Endothelial cell of umbilical vein (primary cell): Measurements from ENCODE around the gene TOM1. TPM values are rescaled to one million over a fixed set of nuclear protein-coding genes. Genes with fewer than 3 reads are reported as not detected.

Experiments used
- BruUV-seq: library from RNA; stranded (reverse); fragments of 400-500 nt; replicated peaks from 2 replicates; lab custom pipeline; 2021; lab: Mats Ljungman, UMichigan
- CTCF ChIA-PET: fragments of 300-600, 350-600 bp; sonication (Branson Sonifier 250); formaldehyde crosslinking; loops from one replicate; lab custom pipeline; 2021; ENCODE audit warnings: antibody characterized with exemption, inconsistent platforms; lab: Charles Lee
- POLR2A ChIA-PET: fragments of 300-600, 350-600 bp; sonication (Branson Sonifier 250); formaldehyde crosslinking; loops from one replicate; lab custom pipeline; 2021; ENCODE audit warnings: antibody characterized with exemption, inconsistent platforms; lab: Charles Lee
- DNase-seq: peaks from one replicate; pipeline ENCODE4 v3.0.0-alpha.2; 2011; ENCODE audit warnings: low read depth, low spot score
- FAIRE-seq: peaks from 2 replicates; lab custom pipeline; 2011; peaks lifted over from hg19 to GRCh38; lab: Jason Lieb, UNC
- H2AFZ ChIP-seq: 2 replicates; pipeline ENCODE4 v1.6.0; 2012; ENCODE audit warnings: low read depth, low read length, control low read depth, inconsistent platforms
- H3K27ac ChIP-seq: 2 replicates; pipeline ENCODE4 v1.5.1; 2011; ENCODE audit warnings: low read depth, mild to moderate bottlenecking, control low read depth, low read length, moderate library complexity; ENCODE audit not compliant: insufficient read depth
- H3K27me3 ChIP-seq, 2 experiments: 2 replicates each; pipeline versions ENCODE4 v1.6.0 to v1.6.1; 2011; ENCODE audit warnings: low read length in 2 of 2, mixed read lengths in 1 of 2; ENCODE audit not compliant: control insufficient read depth in 2 of 2, insufficient read depth in 2 of 2
- H3K36me3 ChIP-seq, 2 experiments: 2 replicates in 1 of 2; 3 replicates in 1 of 2; pipeline ENCODE4 v1.5.1; 2011; ENCODE audit warnings: low read length in 2 of 2, mild to moderate bottlenecking in 1 of 2, moderate library complexity in 1 of 2; ENCODE audit not compliant: control insufficient read depth in 2 of 2, insufficient read depth in 2 of 2; ENCODE audit errors: extremely low read depth in 1 of 2
- H3K4me1 ChIP-seq: 3 replicates; pipeline ENCODE4 v1.5.1; 2011; ENCODE audit warnings: mild to moderate bottlenecking, low read length; ENCODE audit not compliant: control insufficient read depth, insufficient read depth; ENCODE audit errors: extremely low read depth
- H3K4me2 ChIP-seq: 2 replicates; pipeline ENCODE4 v1.6.1; 2011; ENCODE audit warnings: low read length, control low read depth, mixed read lengths; ENCODE audit not compliant: insufficient read depth
- H3K4me3 ChIP-seq, 3 experiments: fragments of 200-600 bp in 1 of 3; sonication (generic), shearing (Covaris generic) in 1 of 3; replicated peaks in 1 of 3; 2 replicates each; pipeline ENCODE4 v1.5.1; 2011 to 2016; ENCODE audit warnings: control low read depth in 3 of 3, low read length in 3 of 3, mild to moderate bottlenecking in 2 of 3, inconsistent platforms in 1 of 3, low read depth in 1 of 3, moderate library complexity in 1 of 3; ENCODE audit not compliant: insufficient read depth in 1 of 3
- H3K79me2 ChIP-seq: 2 replicates; pipeline ENCODE4 v1.6.0; 2012; ENCODE audit warnings: low read length, inconsistent platforms; ENCODE audit not compliant: control insufficient read depth, insufficient read depth
- H3K9ac ChIP-seq: replicated peaks from 2 replicates; pipeline ENCODE3; 2011; ENCODE audit warnings: low read length, control low read depth; ENCODE audit not compliant: insufficient read depth; ENCODE audit errors: extremely low read depth
- H3K9me1 ChIP-seq: replicated peaks from 3 replicates; pipeline ENCODE4 v1.6.0; 2011; ENCODE audit warnings: mild to moderate bottlenecking, low read length; ENCODE audit not compliant: control insufficient read depth, insufficient read depth; ENCODE audit errors: extremely low read depth
- H3K9me3 ChIP-seq: replicated peaks from 2 replicates; pipeline ENCODE4 v1.5.1; 2012; ENCODE audit warnings: low read length, inconsistent platforms; ENCODE audit not compliant: control insufficient read depth, insufficient read depth
- H4K20me1 ChIP-seq: replicated peaks from 2 replicates; pipeline ENCODE3; 2011; ENCODE audit warnings: mild to moderate bottlenecking, low read length; ENCODE audit not compliant: control insufficient read depth, insufficient read depth; ENCODE audit errors: extremely low read depth
- EZH2 ChIP-seq: IDR thresholded peaks from 2 replicates; pipeline ENCODE4 v1.6.1; 2012; ENCODE audit warnings: borderline replicate concordance, low read depth, mild to moderate bottlenecking, moderate library complexity, low read length, inconsistent platforms; ENCODE audit not compliant: severe bottlenecking
- FOS ChIP-seq: IDR thresholded peaks from 2 replicates; pipeline ENCODE4 v1.6.1; 2011; ENCODE audit warnings: mild to moderate bottlenecking, low read length, moderate library complexity, borderline replicate concordance; ENCODE audit not compliant: insufficient read depth
- GATA2 ChIP-seq: IDR thresholded peaks from 2 replicates; pipeline ENCODE4 v1.7.0; 2011; ENCODE audit warnings: low read depth, mild to moderate bottlenecking, moderate library complexity, mixed read lengths, low read length; ENCODE audit not compliant: insufficient read length, insufficient read depth
- JUN ChIP-seq: IDR thresholded peaks from 2 replicates; pipeline ENCODE4 v1.6.1; 2011; ENCODE audit warnings: borderline replicate concordance, low read depth; ENCODE audit not compliant: insufficient read length, insufficient read depth
- MYC ChIP-seq: IDR thresholded peaks from one replicate; pipeline ENCODE4 v1.6.1; 2011; ENCODE audit warnings: mild to moderate bottlenecking, low read depth, low read length
- POLR2A ChIP-seq: IDR thresholded peaks from 2 replicates; pipeline ENCODE4 v1.6.1; 2012; ENCODE audit warnings: low read depth, mild to moderate bottlenecking, control low read depth, low read length
- POLR2AphosphoS5 ChIP-seq: IDR thresholded peaks from 2 replicates; pipeline ENCODE4 v1.6.1; 2012; ENCODE audit warnings: low read depth, mild to moderate bottlenecking, control low read depth, low read length, moderate library complexity; ENCODE audit not compliant: insufficient read depth
- dilution Hi-C: fragments of 300-500 bp; cut with MboI; formaldehyde crosslinking; loops from one replicate; pipeline ENCODE4 v1.15.0; 2019; ENCODE audit warnings: low sequenced_read_pairs; ENCODE audit not compliant: extremely low pct_ligation_motif_present
- intact Hi-C: fragments of 100-400 bp; cut with micrococcal nuclease; formaldehyde crosslinking; loops from one replicate; pipeline ENCODE4 v1.10.0; 2022
- polyA plus RNA-seq, 4 experiments: library from polyadenylated mRNA; depleted of rRNA in 3 of 4; stranded (reverse) in 3 of 4; unstranded in 1 of 4; fragments of >200 nt; gene quantifications; 2 replicates each; pipeline versions ENCODE4 v1.2.1 to v1.2.3, GENCODE V29; 2011 to 2012; ENCODE audit warnings: missing spikeins in 1 of 4
- total RNA-seq: library from RNA; stranded (reverse); gene quantifications from 2 replicates; pipeline ENCODE4 v1.2.3, GENCODE V29; 2021
- TF ChIP-seq, protein P1 (sequence below), 2 donors: IDR thresholded peaks; 1 replicate in 1 of 2; 2 replicates in 1 of 2; pipeline ENCODE4 v1.5.1; 2011; ENCODE audit warnings: low read length in 2 of 2, mild to moderate bottlenecking in 2 of 2, moderate library complexity in 2 of 2, control low read depth in 1 of 2, inconsistent platforms in 1 of 2, low read depth in 1 of 2; ENCODE audit not compliant: insufficient read depth in 1 of 2; ENCODE audit errors: extremely low read depth in 1 of 2
- TF ChIP-seq, protein P2 (sequence below): IDR thresholded peaks from 2 replicates; pipeline ENCODE4 v1.6.1; 2011; ENCODE audit not compliant: insufficient read depth, insufficient read length

The TOM1 gene
- total and polyA plus RNA-seq, 2 donors (not counting 3 experiments of a cell fraction or from before 2014, with no cell fraction given), result 36.4 to 74.4 TPM

DNA sequence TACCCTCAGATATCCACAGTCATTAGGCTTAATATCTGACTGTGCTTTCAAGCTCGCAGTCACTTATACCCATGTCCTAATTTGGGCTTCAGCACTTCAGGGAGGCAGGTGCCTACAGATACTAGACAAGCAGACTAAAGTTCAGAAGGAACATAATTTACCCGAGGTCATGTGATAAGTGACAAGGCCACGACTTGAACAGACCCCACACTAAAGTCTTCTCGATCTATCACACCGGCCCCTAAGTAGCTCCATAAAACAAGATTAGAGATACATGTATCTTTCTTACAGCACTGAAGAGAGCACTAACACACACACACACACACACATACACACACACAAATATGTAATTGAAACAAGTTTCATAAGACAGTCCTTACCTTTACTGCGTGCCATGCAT is 32.6 kb downstream of the TOM1 start:
- Histone ChIP-seq H3K36me3 (peaks cover 2 to 53% of the 10 kb centered on the region in 2 experiments), H3K79me2 (no peaks in the 10 kb centered on the region), H3K4me3 (no peak overlapping the region), H3K9ac (no peak overlapping the region), H3K9me3 (no peaks in the 10 kb centered on the region), H4K20me1 (no peaks in the 10 kb centered on the region), H3K27me3 (no peaks in the 10 kb centered on the region), H3K4me2 (no peak overlapping the region), H3K4me1 (peaks cover 20% of the 10 kb centered on the region), H3K9me1 (no peaks in the 10 kb centered on the region), H2AFZ (no peak overlapping the region), H3K27ac (no peak overlapping the region)
- POLR2A ChIA-PET, result no interaction called here
- dilution Hi-C loops, result no loop called here
- BruUV-seq, result no TSS peak
- CTCF ChIA-PET, result no interaction called here
- no peak for DNase-seq
- intact Hi-C loops, result no loop called here
- TF ChIP-seq MYC (no peak), JUN (no peak), POLR2AphosphoS5 (no peak), GATA2 (no peak), FOS (no peak), EZH2 (no peak), POLR2A (no peak)
- TF ChIP-seq, protein P1, sequence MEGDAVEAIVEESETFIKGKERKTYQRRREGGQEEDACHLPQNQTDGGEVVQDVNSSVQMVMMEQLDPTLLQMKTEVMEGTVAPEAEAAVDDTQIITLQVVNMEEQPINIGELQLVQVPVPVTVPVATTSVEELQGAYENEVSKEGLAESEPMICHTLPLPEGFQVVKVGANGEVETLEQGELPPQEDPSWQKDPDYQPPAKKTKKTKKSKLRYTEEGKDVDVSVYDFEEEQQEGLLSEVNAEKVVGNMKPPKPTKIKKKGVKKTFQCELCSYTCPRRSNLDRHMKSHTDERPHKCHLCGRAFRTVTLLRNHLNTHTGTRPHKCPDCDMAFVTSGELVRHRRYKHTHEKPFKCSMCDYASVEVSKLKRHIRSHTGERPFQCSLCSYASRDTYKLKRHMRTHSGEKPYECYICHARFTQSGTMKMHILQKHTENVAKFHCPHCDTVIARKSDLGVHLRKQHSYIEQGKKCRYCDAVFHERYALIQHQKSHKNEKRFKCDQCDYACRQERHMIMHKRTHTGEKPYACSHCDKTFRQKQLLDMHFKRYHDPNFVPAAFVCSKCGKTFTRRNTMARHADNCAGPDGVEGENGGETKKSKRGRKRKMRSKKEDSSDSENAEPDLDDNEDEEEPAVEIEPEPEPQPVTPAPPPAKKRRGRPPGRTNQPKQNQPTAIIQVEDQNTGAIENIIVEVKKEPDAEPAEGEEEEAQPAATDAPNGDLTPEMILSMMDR (IDR thresholded peaks at IDR 0.05; ENCODE audit: extremely low read depth in 1 of 2, insufficient read depth in 1 of 2, low read depth in 1 of 2, low read length in 2 of 2), result no peak
- TF ChIP-seq, protein P2, sequence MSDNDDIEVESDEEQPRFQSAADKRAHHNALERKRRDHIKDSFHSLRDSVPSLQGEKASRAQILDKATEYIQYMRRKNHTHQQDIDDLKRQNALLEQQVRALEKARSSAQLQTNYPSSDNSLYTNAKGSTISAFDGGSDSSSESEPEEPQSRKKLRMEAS, result no peak
- FAIRE-seq, result no peak
